GM12874 (cell line): ENCODE data around the gene APOBEC3H.

Source experiments
- TF ChIP-seq, protein P1 (sequence below): IDR thresholded peaks from 2 replicates; pipeline ENCODE4 v1.5.1; 2011; ENCODE audit warnings: low read depth, mild to moderate bottlenecking, control low read depth, low read length, moderate library complexity; ENCODE audit not compliant: insufficient read depth

Gene APOBEC3H

GRCh38 chr22:39087881-39088684, 9.0 kb upstream of the APOBEC3H start:
- TF ChIP-seq, protein P1, sequence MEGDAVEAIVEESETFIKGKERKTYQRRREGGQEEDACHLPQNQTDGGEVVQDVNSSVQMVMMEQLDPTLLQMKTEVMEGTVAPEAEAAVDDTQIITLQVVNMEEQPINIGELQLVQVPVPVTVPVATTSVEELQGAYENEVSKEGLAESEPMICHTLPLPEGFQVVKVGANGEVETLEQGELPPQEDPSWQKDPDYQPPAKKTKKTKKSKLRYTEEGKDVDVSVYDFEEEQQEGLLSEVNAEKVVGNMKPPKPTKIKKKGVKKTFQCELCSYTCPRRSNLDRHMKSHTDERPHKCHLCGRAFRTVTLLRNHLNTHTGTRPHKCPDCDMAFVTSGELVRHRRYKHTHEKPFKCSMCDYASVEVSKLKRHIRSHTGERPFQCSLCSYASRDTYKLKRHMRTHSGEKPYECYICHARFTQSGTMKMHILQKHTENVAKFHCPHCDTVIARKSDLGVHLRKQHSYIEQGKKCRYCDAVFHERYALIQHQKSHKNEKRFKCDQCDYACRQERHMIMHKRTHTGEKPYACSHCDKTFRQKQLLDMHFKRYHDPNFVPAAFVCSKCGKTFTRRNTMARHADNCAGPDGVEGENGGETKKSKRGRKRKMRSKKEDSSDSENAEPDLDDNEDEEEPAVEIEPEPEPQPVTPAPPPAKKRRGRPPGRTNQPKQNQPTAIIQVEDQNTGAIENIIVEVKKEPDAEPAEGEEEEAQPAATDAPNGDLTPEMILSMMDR, result no peak

- TF ChIP-seq, protein P1, result no peak
These were observed 8.4 kb upstream of the APOBEC3H start for GRCh38 chr22:39088685-39089032.

GRCh38 chr22:39089928-39090327, 7.1 kb upstream of the APOBEC3H start:
- TF ChIP-seq, protein P1, result no peak

- TF ChIP-seq, protein P1, result no peak
These were observed 6.5 kb upstream of the APOBEC3H start for GRCh38 chr22:39090426-39091064.

GRCh38 chr22:39091126-39092081, 5.6 kb upstream of the APOBEC3H start:
- TF ChIP-seq, protein P1, result no peak

DNA sequence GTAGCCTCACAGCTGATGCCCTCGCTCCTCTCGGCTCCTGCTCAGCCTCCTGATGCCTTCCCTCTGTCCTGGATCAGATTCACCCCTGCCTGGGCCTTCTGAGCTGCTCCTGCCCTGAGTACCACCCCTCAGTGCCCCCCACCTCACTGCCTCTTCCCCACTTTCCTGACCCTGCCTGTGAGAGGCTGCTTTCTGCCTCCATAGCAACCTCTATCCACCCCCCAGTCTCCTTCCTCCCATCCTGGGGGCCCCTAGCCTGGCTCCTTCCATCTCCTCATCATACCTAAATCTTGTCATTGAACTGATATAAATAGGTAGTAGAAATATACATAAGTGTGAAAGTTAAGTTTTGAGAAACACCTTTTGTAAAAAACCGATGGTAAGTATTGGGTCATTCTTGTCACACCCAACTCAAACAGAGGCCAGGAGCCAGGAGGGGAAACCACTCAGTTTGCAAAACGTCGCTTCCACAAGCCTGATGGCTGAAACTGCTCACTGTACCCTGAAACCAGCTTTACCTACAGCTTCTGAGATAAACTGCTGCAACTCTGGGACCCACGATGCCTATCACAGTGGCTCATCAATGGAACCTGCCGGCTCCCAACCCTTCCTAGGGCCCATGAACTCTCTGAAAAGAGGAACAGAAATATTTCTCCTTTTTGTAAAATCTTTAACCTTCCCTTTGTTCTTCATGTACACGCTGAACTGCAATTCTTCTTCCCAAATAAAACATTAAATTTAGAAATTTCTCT, 4.8 kb upstream of the APOBEC3H start:
- TF ChIP-seq, protein P1, result no peak
